Ishikawa (cell line): ENCODE results near the gene IL36B.

Source experiments
- CEBPB ChIP-seq: IDR thresholded peaks from 2 replicates; pipeline ENCODE4 v1.6.1; 2012
- CREB1 ChIP-seq: IDR thresholded peaks from 2 replicates; pipeline ENCODE4 v1.6.1; 2012; ENCODE audit warnings: low read depth
- EGR1 ChIP-seq: IDR thresholded peaks from 2 replicates; pipeline ENCODE4 v1.6.1; 2012
- EP300 ChIP-seq: IDR thresholded peaks from 2 replicates; pipeline ENCODE4 v1.6.1; 2012; ENCODE audit warnings: borderline replicate concordance
- FOXM1 ChIP-seq: IDR thresholded peaks from 2 replicates; pipeline ENCODE4 v1.6.1; 2012; ENCODE audit warnings: low read depth, borderline replicate concordance
- MAX ChIP-seq: IDR thresholded peaks from 2 replicates; pipeline ENCODE4 v1.6.1; 2012
- NFIC ChIP-seq: IDR thresholded peaks from 2 replicates; pipeline ENCODE4 v1.6.1; 2012
- RAD21 ChIP-seq: IDR thresholded peaks from 2 replicates; pipeline ENCODE4 v1.6.1; 2012; ENCODE audit warnings: low read depth
- REST ChIP-seq: IDR thresholded peaks from 2 replicates; pipeline ENCODE4 v1.6.1; 2012; ENCODE audit warnings: low read depth, mild to moderate bottlenecking
- TAF1 ChIP-seq: IDR thresholded peaks from 2 replicates; pipeline ENCODE4 v1.6.1; 2012; ENCODE audit warnings: low read depth, mild to moderate bottlenecking
- TCF12 ChIP-seq: IDR thresholded peaks from 2 replicates; pipeline ENCODE4 v1.6.1; 2012; ENCODE audit warnings: low read depth
- TEAD4 ChIP-seq: IDR thresholded peaks from 2 replicates; pipeline ENCODE4 v1.6.1; 2012
- USF1 ChIP-seq: IDR thresholded peaks from 2 replicates; pipeline ENCODE4 v1.6.1; 2012
- YY1 ChIP-seq: IDR thresholded peaks from 2 replicates; pipeline ENCODE4 v1.6.1; 2012; ENCODE audit warnings: low read depth
- ZBTB7A ChIP-seq: IDR thresholded peaks from 2 replicates; pipeline ENCODE4 v1.6.1; 2012; ENCODE audit warnings: low read depth

Gene IL36B

GRCh38 chr2:113070606-113070975, 17.9 kb upstream of the IL36B start:
- TF ChIP-seq USF1 (no peak), TEAD4 (no peak), NFIC (no peak), TAF1 (no peak), FOXM1 (no peak), EGR1 (no peak), YY1 (no peak), RAD21 (no peak), EP300 (no peak), CREB1 (no peak), TCF12 (no peak), REST (no peak), ZBTB7A (no peak)

- TF ChIP-seq REST (no peak), TEAD4 (no peak), TAF1 (no peak), EP300 (no peak), TCF12 (no peak), RAD21 (no peak), USF1 (no peak), MAX (no peak), ZBTB7A (no peak), CREB1 (no peak), YY1 (no peak), FOXM1 (no peak), NFIC (no peak), EGR1 (no peak), CEBPB (no peak)
Observed at GRCh38 chr2:113069676-113070605, 17.3 kb upstream of the IL36B start.

- TF ChIP-seq TAF1 (no peak), TEAD4 (peak; percentile 57; the same call in 1 of the 2 replicates)
Observed at GRCh38 chr2:113068706-113069485, 16.2 kb upstream of the IL36B start.

- TF ChIP-seq FOXM1 (no peak), CREB1 (no peak), EP300 (no peak), NFIC (no peak), RAD21 (no peak), USF1 (no peak), CEBPB (no peak), REST (no peak), YY1 (no peak), EGR1 (no peak), MAX (no peak), ZBTB7A (no peak), TCF12 (no peak), TAF1 (no peak), TEAD4 (no peak)
Observed at GRCh38 chr2:113068249-113068648, 15.6 kb upstream of the IL36B start.
